AG04449 (cell line): Measurements from ENCODE around the gene YDJC.

Experiments
- CTCF ChIA-PET: fragments of 350-600 bp; formaldehyde crosslinking; extraction: SDS; loops from one replicate; lab custom pipeline; 2021; ENCODE audit warnings: antibody characterized with exemption; lab: Yijun Ruan, JAX
- POLR2A ChIA-PET: fragments of 400-600, 350-600 bp; formaldehyde crosslinking; extraction: SDS; loops from one replicate; lab custom pipeline; 2020; ENCODE audit warnings: antibody characterized with exemption, inconsistent platforms; lab: Yijun Ruan, JAX
- DNase-seq: peaks from one replicate; pipeline ENCODE4 v3.0.0-alpha.2; 2010; ENCODE audit warnings: low read depth, low spot score
- H3K4me3 ChIP-seq: 2 replicates; pipeline ENCODE4 v1.5.1; 2011; ENCODE audit warnings: low read depth, mild to moderate bottlenecking, control low read depth, low read length
- CTCF ChIP-seq: IDR thresholded peaks from one replicate; pipeline ENCODE4 v1.5.1; 2011; ENCODE audit warnings: mild to moderate bottlenecking, moderate library complexity, low read length, control low read depth, inconsistent platforms; ENCODE audit not compliant: insufficient read depth; ENCODE audit errors: missing control alignments

YDJC gene

GRCh38 chr22:21626735-21627469 is 2.9 kb downstream of the YDJC start:
- CTCF ChIA-PET, result interaction anchor here (12.1 kb wide), 1 partner anchor 17 kb away, joined by 158 read pairs; the partner anchor contains the start of gene SDF2L1
- H3K4me3 ChIP-seq, result no peak overlapping the region
- TF ChIP-seq CTCF, result no peak
- DNase-seq, result no peak
- POLR2A ChIA-PET, result interaction anchor here (1.2 kb wide), 1 partner anchor 13 kb away, joined by 3 read pairs; no protein-coding TSS in a partner anchor

- ChIA-PET POLR2A (interaction anchor here (1.2 kb wide), 1 partner anchor 12 kb away, joined by 3 read pairs; no protein-coding TSS in a partner anchor), CTCF (interaction anchor here (12.1 kb wide), 1 partner anchor 18 kb away, joined by 158 read pairs; the partner anchor contains the start of gene SDF2L1)
- no peak overlapping the region for H3K4me3 ChIP-seq
- no peak for TF ChIP-seq CTCF
- no peak for DNase-seq
Measured at GRCh38 chr22:21626073-21626734, 3.6 kb downstream of the YDJC start.

GRCh38 chr22:21624880-21625791 is 4.7 kb downstream of the YDJC start:
- ChIA-PET CTCF (interaction anchor here (1.2 to 12.1 kb wide), 2 partner anchors 15 to 19 kb away, joined by 3 to 158 read pairs; partner anchors contain the start of gene SDF2L1), POLR2A (interaction anchor here (0.8 to 1.2 kb wide), 2 partner anchors 11 to 18 kb away, joined by 3 read pairs; no protein-coding TSS in a partner anchor)
- DNase-seq, result no peak
- H3K4me3 ChIP-seq, result no peak overlapping the region
- no peak for TF ChIP-seq CTCF

- DNase-seq, result no peak
Measured at GRCh38 chr22:21624120-21624879, 5.5 kb downstream of the YDJC start.

GRCh38 chr22:21623648-21623970 is 6.2 kb downstream of the YDJC start:
- POLR2A ChIA-PET, result no interaction called here
- CTCF ChIA-PET, result interaction anchor here (1.2 to 1.3 kb wide), 2 partner anchors 10 to 31 kb away, joined by 3 to 7 read pairs; no protein-coding TSS in a partner anchor
- H3K4me3 ChIP-seq, result no peak overlapping the region
- DNase-seq, result no peak
- no peak for TF ChIP-seq CTCF

More at GRCh38 chr22:21624120-21624879, 5.5 kb downstream of the YDJC start:
- ChIA-PET CTCF (interaction anchor here (1.2 to 12.1 kb wide), 3 partner anchors 10 to 20 kb away, joined by 3 to 158 read pairs (median 7); partner anchors contain the start of gene SDF2L1), POLR2A (interaction anchor here (0.8 kb wide), 1 partner anchor 19 kb away, joined by 3 read pairs; no protein-coding TSS in a partner anchor)
- TF ChIP-seq CTCF, result peak; percentile 45
- no peak overlapping the region for H3K4me3 ChIP-seq
